Stimulated activated naive CD8-positive, alpha-beta T cell treated with anti-CD3 and anti-CD28 coated beads, Interleukin-15, amount 100 ng/mL, for 72 hours (primary cell): ENCODE results near the gene SAMD10.
"Not testable (repeated sequence)": the region's sequence is repeated elsewhere in the genome, so short reads cannot be mapped to it uniquely, and the experiment has no call there.

ENCODE experiments used
- ATAC-seq: fragments of 150-1000 bp; cut with Tn5 transposase; 2 replicates; pipeline ENCODE4 v1.10.0; 2021; ENCODE audit warnings: mild to moderate bottlenecking, moderate library complexity
- DNase-seq, 2 donors: peaks; one replicate each; pipeline ENCODE4 v3.0.0; 2021 to 2022
- H3K27ac Mint-ChIP-seq, 2 donors: one replicate each; pipeline ENCODE4 v1.8.0; 2022; ENCODE audit warnings: mild to moderate bottlenecking in 2 of 2, mixed read lengths in 2 of 2, moderate library complexity in 2 of 2
- H3K27me3 Mint-ChIP-seq: one replicate; pipeline ENCODE4 v1.8.0; 2022; ENCODE audit warnings: mixed read lengths
- H3K4me1 Mint-ChIP-seq: one replicate; pipeline ENCODE4 v1.8.0; 2022; ENCODE audit warnings: mild to moderate bottlenecking, mixed read lengths
- H3K4me3 Mint-ChIP-seq, 2 donors: one replicate each; pipeline ENCODE4 v1.8.0; 2022; ENCODE audit warnings: mild to moderate bottlenecking in 2 of 2, mixed read lengths in 2 of 2, moderate library complexity in 1 of 2
- H3K9me3 Mint-ChIP-seq, 2 donors: one replicate each; pipeline ENCODE4 v1.8.0; 2022; ENCODE audit warnings: mixed read lengths in 2 of 2

The SAMD10 gene

DNA sequence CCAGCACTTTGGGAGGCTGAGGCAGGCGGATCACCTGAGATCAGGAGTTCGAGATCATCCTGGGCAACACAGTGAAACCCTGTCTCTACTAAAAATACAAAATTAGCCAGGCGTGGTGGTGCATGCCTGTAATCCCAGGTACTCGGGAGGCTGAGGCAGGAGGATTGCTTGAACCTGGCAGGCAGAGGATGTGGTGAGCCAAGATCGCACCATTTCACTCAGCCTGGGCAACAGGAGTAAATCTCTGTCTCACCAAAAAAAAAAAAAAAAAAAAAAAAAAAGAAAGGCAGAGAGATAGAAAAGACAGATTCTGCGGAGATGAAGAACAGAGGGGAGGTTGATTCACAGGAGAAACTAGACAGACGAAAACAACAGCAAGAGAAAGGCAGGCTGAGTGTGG is 2.9 kb downstream of the SAMD10 start:
- Mint-ChIP-seq H3K4me1 (peaks cover 80% of the 10 kb centered on the region), H3K27ac (peak overlapping the region in 1 of 2 donors; percentile 47), H3K4me3 (peak overlapping the region; percentile 83 to 97)
- ATAC-seq, H3K27me3 Mint-ChIP-seq, H3K9me3 Mint-ChIP-seq, DNase-seq: not testable (repeated sequence)

DNA sequence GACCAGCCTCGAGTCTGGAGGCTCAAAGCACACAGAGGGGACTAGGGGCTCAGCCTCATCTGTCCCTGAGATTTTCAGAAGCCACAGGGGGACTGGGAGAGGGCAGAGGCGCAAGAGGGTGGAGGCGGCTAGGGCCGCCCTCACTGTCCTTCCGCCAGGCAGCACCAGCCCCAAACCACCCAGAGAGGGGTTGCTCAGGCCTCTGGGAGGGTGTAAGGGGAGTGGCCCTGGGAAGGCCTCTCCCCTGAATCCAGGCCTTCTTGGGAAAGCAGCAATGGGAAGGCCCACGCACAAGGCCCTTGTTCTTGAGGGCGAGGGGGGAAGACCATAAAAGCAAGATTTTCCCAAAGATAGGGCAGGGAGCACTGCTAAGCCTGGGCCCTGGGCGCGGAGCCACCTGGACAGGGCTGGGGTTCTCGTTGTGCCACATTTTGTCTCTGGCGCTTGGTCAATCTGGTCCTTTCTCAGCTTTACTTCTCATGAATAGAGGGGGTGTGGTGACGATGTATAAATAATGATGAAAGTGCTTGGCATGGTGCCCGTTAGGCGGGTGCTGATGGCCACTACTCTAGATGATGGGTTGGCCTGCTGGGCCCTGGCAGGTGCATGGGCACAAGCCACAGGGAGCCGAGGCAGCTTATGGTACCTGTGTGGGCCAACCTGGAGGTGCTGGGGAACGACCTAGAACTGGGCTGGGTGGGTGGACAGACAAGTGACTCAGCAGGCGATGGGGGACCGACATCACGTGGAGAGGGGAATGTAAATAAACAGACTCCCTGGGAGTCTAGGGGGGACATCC is 4.8 kb downstream of the SAMD10 start:
- peaks cover 67% of the 10 kb centered on the region for H3K4me1 Mint-ChIP-seq
- H3K27ac Mint-ChIP-seq = no peak overlapping the region
- ATAC-seq (no peak), DNase-seq (peak in 1 of 2 donors; percentile 16)
- no peak overlapping the region for H3K4me3 Mint-ChIP-seq
- H3K27me3 Mint-ChIP-seq = peaks cover 12% of the 10 kb centered on the region
- H3K9me3 Mint-ChIP-seq = no peaks in the 10 kb centered on the region

DNA sequence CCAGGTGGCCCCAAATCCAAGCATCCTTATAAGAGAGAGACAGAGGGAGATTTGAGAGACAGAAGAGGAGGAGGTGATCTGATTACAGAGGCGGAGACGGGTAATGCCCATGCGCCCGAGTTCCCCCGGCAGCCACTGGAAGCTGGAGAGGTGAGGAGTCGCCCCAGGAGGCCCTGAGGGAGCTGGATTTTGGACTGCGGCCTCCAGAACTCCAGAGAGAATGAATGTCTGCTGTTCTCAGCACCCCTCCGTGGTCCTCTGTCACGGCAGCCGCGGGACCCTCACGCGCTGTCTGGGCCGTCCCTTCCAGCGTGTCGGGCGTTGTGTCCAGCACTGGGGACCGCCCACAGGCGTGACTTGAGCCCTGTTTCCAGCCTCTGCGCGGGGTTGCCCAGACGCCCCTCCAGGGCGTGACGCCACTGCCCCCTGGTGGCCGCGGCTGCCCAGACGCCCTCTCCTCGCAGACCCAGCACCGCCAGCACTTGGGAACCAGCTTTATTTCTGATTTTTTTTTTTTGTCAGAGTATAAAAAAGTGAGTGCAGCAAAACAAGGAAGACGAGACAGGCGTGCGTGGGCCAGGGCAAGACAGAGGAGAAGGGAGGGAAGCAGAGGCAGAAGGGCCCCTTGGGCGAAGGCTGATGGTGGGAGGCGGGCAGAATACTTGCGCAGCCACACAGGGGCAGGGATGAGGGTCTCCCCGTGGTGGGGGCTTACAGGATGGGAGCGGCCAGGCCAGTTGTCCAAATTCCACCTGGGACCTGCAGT is 5.6 kb downstream of the SAMD10 start:
- peaks cover 70% of the 10 kb centered on the region for H3K4me1 Mint-ChIP-seq
- peak overlapping the region in 1 of 2 donors; percentile 57 for H3K4me3 Mint-ChIP-seq
- H3K27me3 Mint-ChIP-seq = peaks cover 12% of the 10 kb centered on the region
- peak overlapping the region in 1 of 2 donors; percentile 54 for H3K27ac Mint-ChIP-seq
- ATAC-seq (no peak), DNase-seq (peak; percentile 75 to 80)
- H3K9me3 Mint-ChIP-seq = no peaks in the 10 kb centered on the region

DNA sequence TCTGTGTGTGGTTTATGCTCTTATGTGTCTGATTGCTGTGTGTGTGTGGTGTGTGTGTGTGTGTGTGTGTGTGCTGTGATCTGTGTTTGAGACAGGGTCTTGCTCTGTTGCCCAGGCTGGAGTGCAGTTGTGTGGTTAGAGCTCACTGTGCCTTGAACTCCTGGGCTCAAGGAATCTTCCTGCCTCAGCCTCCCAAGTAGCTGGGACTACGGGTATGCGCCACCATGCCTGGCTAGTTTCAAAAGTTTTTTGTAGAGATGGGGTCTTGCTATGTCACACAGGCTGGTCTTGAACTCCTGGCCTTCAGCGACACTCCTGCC is 6.3 kb downstream of the SAMD10 start:
- H3K27ac Mint-ChIP-seq = no peak overlapping the region
- ATAC-seq (no peak), DNase-seq (no peak)
- no peaks in the 10 kb centered on the region for H3K9me3 Mint-ChIP-seq
- peaks cover 72% of the 10 kb centered on the region for H3K4me1 Mint-ChIP-seq
- peaks cover 12% of the 10 kb centered on the region for H3K27me3 Mint-ChIP-seq
- no peak overlapping the region for H3K4me3 Mint-ChIP-seq

DNA sequence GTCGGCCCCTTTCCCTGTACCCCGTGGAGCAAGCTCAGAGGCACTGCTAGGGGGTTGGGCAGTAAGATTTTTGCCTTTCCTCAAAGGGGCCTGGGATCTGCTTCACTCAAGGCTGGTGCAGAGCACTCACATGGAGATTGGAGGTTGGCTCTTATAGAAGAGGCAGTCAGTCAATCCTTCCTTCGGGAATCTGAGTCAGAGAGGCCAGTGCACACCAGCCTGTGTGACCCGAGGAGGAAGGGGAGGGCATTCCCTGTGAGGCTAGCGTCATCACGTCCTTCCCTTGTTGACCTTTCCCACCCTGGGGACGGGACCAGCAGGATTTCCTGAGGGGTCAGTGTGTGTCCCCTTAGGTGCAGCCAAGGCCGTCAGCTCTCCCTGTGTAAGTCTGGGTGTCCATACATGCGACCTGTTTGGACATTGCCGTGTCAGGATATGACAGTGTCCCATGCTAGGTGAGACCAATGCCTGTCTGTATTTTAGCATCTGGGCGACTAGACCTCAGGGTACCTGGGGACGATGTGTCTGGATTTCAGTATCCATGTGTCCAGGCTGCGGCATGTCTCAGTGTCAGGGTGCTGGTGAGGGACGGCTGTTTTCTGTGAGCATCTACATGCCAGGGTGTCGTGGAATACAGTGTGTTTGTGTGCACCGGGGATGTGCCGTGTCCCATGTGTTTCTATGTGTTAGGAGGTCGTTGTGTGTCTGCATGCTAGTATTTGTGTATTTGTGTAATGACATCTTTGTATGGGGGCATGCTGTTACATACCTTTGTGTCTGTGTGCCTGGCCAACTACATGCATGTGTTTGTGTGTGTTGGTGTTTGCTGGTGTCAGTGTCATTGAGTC is 6.9 kb downstream of the SAMD10 start:
- H3K27ac Mint-ChIP-seq = peak overlapping the region in 1 of 2 donors; percentile 69

DNA sequence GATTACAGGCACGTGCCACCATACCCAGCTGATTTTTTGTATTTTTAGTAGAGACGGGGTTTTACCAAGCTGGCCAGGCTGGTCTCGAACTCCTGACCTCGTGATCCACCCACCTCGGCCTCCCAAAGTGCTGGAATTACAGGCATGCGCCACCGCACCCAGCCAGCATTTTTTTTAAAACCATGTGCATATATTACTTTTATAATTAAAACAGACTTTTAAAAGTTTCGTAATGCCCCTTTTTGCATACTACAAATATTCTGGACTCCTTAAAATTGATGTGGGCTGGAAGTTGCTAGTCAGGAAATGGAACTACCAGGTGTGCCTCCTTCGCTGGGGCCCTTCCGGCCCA is 7.5 kb downstream of the SAMD10 start:
- Mint-ChIP-seq H3K27me3 (peaks cover 12% of the 10 kb centered on the region), H3K27ac (peak overlapping the region in 1 of 2 donors; percentile 69), H3K4me1 (peaks cover 61% of the 10 kb centered on the region)
- H3K9me3 Mint-ChIP-seq, H3K4me3 Mint-ChIP-seq, DNase-seq, ATAC-seq: not testable (repeated sequence)

More for the DNA sequence above, 6.9 kb downstream of the SAMD10 start:
- Mint-ChIP-seq H3K4me1 (peaks cover 67% of the 10 kb centered on the region), H3K27me3 (peaks cover 12% of the 10 kb centered on the region), H3K9me3 (no peaks in the 10 kb centered on the region), H3K4me3 (no peak overlapping the region)
- DNase-seq = peak in 1 of 2 donors; percentile 13
- ATAC-seq = no peak

DNA sequence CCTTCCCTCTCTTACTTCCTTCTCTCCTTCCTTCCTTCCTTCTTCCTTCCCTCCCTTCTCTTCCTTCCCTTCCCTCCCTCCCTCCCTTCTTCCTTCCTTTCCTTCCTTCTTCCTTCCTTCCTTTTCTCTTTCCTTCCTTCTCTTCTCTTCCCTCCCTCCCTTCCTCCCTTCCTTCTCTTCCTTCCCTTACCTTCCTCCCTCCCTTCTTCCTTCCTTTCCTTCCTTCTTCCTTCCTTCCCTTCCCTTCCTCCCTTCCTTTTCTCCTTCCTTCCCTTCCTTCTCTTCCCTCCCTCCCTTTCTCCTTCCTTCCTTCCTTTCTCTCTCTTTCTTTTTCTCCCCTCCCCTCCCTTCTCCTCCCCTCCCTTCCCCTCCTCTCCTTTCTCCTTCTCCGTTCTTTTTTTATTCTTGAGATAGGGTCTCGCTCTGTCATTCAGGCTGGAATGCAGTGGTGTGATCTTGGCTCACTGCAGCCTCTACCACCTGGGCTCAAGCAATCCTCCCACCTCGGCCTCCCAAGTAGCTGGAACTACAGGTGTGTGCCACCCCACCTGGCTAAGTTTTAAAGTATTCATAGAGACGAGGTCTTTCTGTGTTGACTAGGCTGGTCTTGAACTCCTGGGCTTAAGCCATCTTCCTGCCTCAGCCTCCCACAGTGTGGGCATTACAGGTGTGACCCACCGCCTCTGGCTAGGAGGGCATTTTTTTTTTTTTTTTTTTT is 8.6 kb downstream of the SAMD10 start:
- Mint-ChIP-seq H3K9me3 (peaks cover 0 to 4% of the 10 kb centered on the region in 2 donors), H3K27me3 (peaks cover 12% of the 10 kb centered on the region), H3K27ac (peak overlapping the region in 1 of 2 donors; percentile 66), H3K4me3 (peak overlapping the region; percentile 67), H3K4me1 (peaks cover 50% of the 10 kb centered on the region)
- ATAC-seq (no peak), DNase-seq (peak in 1 of 2 donors; percentile 13)

DNA sequence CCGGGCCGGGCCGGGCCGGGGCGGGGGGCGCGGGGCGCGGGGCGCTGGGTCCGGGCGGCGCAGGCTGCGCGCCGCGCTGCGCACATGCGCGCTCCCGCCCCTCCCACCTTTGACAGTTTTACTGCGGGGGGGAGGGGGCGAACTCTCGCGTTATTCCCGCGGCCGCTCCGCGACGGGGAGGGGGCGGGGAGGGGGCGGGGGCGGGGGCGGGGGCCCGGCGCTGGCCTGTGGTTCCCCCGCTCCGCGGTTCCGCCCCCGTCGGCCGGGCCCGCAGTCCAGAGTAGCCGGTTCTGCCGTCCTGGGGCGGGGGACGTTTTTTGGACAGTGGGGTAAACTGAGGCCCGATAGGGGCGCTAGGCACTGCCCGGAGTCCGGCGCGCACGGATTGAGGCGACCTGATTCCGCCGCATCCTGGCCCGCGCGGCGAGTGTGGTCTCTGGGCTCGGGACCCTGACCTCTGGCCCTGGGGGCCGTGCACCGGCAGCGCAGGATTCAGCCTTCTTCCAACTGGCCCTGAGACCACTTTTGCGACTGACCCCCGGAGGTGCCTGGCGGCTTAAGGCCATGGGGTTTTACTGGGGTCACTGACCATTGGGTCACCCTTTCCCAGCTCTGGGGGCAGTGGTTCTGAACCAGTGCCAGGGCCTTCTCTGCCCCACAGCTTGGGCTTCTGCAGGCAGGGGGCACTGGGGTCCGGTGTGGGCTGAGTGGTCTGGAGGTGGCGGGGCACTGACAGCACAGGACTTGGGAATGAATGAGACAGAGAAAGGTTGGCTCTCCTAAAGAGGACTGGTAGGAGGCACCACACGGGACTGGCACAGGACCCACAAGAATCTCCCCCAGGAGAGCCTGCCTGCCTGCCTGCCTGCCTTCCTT is 9.4 kb downstream of the SAMD10 start, which contains the start of gene ZNF512B:
ZNF512B (minus strand) TSS at position 93 of the 876 bp plus-strand sequence. CDS start 1,980 bp downstream, outside the sequence.
- Mint-ChIP-seq H3K27ac (peak within 1 kb of the TSS; percentile 96 to 98), H3K9me3 (peaks cover 0 to 6% of the 10 kb centered on the region in 2 donors), H3K4me1 (peaks cover 48% of the 10 kb centered on the region), H3K27me3 (peaks cover 12% of the 10 kb centered on the region), H3K4me3 (peak within 1 kb of the TSS; percentile 87 to 88)
- peak; percentile 58 for ATAC-seq
- DNase-seq = peak; percentile 43 to 62

DNA sequence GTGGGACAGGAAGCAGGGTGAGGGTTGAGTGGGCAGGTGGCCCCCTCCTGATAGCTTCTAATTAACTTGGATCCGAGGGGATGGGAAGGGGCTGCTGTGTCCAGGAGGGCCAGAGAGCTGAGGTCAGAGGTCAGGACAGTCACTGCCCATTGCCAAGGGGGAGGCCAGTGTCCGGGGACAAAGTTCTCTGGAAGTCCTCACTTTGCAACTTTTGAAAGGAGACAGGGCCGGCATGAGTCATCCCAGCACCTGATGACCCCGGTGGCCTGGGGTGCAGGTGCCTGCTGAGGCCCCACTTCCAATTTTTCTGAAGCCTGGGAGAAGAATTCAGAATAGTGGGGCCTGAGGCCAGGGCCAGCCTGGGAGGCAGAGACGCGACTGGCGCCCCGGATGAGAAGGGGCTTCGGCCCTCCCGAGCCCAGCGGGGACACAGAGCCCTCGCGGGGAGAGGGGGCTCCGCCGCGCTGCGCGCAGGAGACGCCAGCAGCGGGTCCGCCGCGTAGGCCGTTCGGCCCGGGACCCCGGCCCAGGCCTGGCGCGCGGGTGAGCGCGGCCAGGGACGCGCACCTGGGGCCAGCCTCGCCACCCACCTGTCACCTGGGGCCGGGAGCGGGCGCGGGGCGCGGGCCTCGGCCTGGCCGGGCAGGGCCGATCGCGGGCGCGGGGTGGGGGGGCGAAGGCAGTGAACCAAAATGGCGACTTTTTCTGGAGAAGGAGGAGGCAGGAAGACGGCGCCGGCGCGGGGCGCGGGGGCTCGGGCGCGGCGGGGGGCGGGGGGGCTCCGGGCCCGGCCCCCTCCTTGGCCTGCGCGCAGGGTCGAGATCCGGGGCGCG is 10.3 kb downstream of the SAMD10 start:
- ATAC-seq (peak; percentile 29), DNase-seq (peak; percentile 29 to 39)
- Mint-ChIP-seq H3K9me3 (peaks cover 0 to 6% of the 10 kb centered on the region in 2 donors), H3K4me1 (peaks cover 41% of the 10 kb centered on the region), H3K4me3 (peak overlapping the region; percentile 87 to 88), H3K27me3 (peaks cover 12% of the 10 kb centered on the region), H3K27ac (peak overlapping the region; percentile 96 to 98)

DNA sequence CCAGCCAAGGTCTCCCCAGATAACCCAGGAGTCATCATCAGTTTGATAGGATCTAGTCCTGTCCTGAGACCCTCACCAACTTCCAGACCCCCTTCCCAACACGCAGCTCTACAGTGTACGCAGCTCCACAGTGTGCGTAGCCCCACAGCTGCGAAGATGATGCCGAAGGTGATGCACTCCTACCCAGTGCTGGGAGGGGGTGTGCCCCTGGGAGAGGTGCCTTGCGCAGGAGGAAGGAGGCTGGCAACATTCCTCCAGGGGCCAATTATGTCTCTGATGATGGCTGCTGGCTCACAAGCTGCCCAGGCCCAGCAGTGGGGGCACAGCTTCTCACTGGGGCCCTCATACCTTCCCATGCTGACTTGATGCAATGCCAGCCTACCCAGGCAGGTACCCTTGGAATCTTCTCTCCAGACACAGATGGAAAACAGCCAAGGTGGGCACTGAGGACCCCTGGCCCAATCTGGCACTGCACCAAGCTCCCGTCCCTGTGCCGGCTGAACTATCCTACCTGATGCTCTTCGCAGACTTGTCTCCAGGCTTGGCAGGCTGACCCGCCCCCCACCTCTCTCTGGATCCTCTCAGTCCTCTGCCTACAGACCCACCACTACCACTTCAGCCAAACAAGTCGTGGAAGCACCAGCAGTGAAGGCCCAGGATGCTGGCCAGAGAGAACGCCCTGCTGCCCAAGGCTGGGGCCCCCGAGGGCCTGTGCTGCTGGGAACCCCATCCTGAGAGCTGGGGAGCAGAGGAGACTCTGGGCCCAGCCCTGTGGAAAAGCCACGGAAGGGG is 11.1 kb downstream of the SAMD10 start:
- peak overlapping the region; percentile 87 to 88 for H3K4me3 Mint-ChIP-seq
- ATAC-seq = peak; percentile 19
- peaks cover 12% of the 10 kb centered on the region for H3K27me3 Mint-ChIP-seq
- peak; percentile 2 to 13 for DNase-seq
- H3K4me1 Mint-ChIP-seq = peaks cover 33% of the 10 kb centered on the region
- peaks cover 0 to 6% of the 10 kb centered on the region in 2 donors for H3K9me3 Mint-ChIP-seq
- peak overlapping the region; percentile 96 to 98 for H3K27ac Mint-ChIP-seq

DNA sequence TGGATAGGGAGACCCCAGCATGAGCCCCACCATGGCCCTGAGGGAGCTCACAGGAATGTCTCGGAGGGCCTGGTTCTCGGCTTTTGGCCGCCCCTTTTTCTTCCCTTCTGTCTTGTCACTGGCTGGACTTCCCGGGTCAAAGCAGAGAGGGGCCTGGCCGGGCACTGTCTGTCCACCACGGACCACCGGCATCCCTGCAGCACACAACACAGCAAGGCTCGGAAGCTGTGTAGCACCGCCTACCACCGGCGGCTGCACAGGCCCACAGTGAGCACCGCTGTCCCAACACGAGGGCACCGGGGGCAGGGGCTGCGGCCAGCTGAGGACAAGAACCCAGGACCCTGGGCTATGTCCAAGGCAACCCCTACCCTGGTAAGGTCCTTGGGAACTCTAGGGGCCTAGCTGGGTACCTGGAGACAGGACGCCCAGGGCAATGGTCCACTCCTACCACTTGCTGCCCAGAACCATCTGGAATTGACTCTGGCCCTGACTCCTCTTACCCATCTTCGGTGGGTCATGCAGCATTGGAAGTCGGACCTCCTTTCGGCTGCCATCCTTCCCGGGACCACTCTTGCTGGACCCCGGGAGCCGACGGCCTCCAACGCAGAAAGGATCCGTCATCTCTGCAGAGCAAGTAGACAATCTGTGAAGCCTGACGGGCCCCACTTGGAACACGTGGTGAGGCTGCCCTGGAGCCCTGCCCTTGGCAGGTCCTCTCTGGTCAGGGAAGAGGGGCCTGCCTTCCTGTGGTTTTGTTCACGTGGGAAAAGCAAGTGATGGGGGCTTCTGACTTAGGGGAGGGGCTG is 11.9 kb downstream of the SAMD10 start:
- Mint-ChIP-seq H3K27me3 (peaks cover 12% of the 10 kb centered on the region), H3K27ac (peak overlapping the region in 1 of 2 donors; percentile 56), H3K4me1 (peaks cover 26% of the 10 kb centered on the region), H3K9me3 (peaks cover 0 to 6% of the 10 kb centered on the region in 2 donors), H3K4me3 (no peak overlapping the region)
- ATAC-seq = no peak
- DNase-seq = peak in 1 of 2 donors; percentile 0

DNA sequence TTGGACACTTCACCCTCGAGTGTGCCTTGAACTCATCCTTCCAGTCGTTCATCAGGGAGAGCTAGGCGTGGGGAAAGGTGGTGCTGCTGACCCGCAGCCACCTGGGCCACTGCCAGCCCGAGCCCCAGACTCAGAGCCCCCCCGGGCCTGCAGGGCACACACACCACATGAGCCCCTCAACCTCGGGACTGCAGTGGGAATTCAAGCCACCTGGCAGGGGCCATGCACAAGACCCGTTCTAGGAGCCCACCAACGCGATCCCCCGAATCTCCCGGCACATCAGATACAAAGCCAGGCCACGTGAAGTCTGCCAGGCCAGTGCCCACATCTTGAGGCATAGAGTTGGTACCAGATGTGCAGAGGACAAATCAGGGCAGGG is 12.5 kb downstream of the SAMD10 start:
- Mint-ChIP-seq H3K4me1 (peaks cover 20% of the 10 kb centered on the region), H3K4me3 (peak overlapping the region in 1 of 2 donors; percentile 21), H3K27ac (peak overlapping the region in 1 of 2 donors; percentile 91), H3K27me3 (peaks cover 12% of the 10 kb centered on the region), H3K9me3 (peaks cover 0 to 6% of the 10 kb centered on the region in 2 donors)
- ATAC-seq (no peak), DNase-seq (no peak)
